ENCODE results near the gene AP4M1.

DNA sequence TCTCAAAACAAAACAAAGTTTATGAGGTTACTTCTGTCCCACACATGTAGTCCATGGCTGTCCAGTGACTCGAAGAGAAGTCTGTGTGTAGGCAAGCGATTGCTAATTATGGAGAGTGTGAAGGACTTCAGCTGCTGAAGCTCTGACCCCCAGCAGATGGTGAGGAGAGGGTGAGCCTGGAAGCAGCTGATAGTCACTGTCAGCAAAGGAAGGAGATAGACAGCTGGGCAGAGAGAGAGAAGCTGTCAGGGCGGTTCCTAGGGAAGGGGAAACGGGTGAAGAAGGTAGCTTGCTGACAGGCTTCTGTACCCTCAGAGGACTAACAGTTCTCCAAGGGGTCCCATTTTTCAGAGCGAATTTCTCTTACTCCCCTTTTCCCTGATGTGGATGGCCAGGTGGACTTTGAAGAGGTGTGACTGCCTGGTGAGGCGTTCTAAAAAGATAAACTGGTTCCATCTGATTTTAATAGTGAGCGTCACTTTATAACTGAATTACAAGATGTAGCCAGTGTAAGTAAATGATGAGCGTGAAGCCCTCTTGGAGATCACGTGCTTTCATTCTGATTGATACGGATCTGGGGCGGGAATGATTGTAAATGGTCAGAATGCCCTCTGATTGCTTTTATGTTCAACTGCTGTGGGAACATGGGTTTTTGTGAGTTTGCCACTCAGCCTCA, 39.8 kb upstream of the AP4M1 start:
- no peak for TF ChIP-seq MEF2B (IDR thresholded peaks at IDR 0.05; ENCODE audit: partially characterized antibody, poor library complexity, severe bottlenecking)
- TF ChIP-seq, protein P1, sequence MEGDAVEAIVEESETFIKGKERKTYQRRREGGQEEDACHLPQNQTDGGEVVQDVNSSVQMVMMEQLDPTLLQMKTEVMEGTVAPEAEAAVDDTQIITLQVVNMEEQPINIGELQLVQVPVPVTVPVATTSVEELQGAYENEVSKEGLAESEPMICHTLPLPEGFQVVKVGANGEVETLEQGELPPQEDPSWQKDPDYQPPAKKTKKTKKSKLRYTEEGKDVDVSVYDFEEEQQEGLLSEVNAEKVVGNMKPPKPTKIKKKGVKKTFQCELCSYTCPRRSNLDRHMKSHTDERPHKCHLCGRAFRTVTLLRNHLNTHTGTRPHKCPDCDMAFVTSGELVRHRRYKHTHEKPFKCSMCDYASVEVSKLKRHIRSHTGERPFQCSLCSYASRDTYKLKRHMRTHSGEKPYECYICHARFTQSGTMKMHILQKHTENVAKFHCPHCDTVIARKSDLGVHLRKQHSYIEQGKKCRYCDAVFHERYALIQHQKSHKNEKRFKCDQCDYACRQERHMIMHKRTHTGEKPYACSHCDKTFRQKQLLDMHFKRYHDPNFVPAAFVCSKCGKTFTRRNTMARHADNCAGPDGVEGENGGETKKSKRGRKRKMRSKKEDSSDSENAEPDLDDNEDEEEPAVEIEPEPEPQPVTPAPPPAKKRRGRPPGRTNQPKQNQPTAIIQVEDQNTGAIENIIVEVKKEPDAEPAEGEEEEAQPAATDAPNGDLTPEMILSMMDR (IDR thresholded peaks at IDR 0.05 in 2 of 3, conservative IDR thresholded peaks at IDR 0.05 in 1 of 3; ENCODE audit: control insufficient read depth in 2 of 3, extremely low read depth in 1 of 3, insufficient read depth in 1 of 3, low read depth in 3 of 3, low read length in 3 of 3), result no peak
